G401.6 (cell line): ENCODE data around the gene EEF1A2.

Experiments
- FAIRE-seq: peaks from 2 replicates; lab custom pipeline; 2012; peaks lifted over from hg19 to GRCh38; lab: Jason Lieb, UNC

The EEF1A2 gene

GRCh38 chr20:63449796-63450730 lies 48.8 kb downstream of the EEF1A2 start:
- FAIRE-seq = no peak

- no peak for FAIRE-seq
Observed at GRCh38 chr20:63449025-63449424, 49.9 kb downstream of the EEF1A2 start.

- FAIRE-seq = no peak
Observed at GRCh38 chr20:63448031-63448430, 50.9 kb downstream of the EEF1A2 start.

- FAIRE-seq = no peak
Observed at GRCh38 chr20:63447320-63447719, 51.6 kb downstream of the EEF1A2 start.

GRCh38 chr20:63446216-63447024 lies 52.5 kb downstream of the EEF1A2 start:
- FAIRE-seq = no peak

GRCh38 chr20:63445075-63445734 lies 53.7 kb downstream of the EEF1A2 start:
- no peak for FAIRE-seq

- FAIRE-seq = no peak
Observed at GRCh38 chr20:63444548-63444947, 54.3 kb downstream of the EEF1A2 start.

- no peak for FAIRE-seq
Observed at GRCh38 chr20:63443606-63444395, 55.1 kb downstream of the EEF1A2 start.

GRCh38 chr20:63442100-63442493 lies 56.8 kb downstream of the EEF1A2 start:
- FAIRE-seq = no peak

- FAIRE-seq = no peak
Observed at GRCh38 chr20:63441136-63442099, 57.5 kb downstream of the EEF1A2 start.

GRCh38 chr20:63440366-63440955 lies 58.4 kb downstream of the EEF1A2 start:
- FAIRE-seq = no peak

GRCh38 chr20:63439866-63440265 lies 59.0 kb downstream of the EEF1A2 start:
- FAIRE-seq = no peak

- no peak for FAIRE-seq
Observed at GRCh38 chr20:63438121-63438520, 60.8 kb downstream of the EEF1A2 start.
